SU-DHL-6 (cell line): ENCODE measurements around the gene WNT2B.

Source experiments
- H2AFZ ChIP-seq: fragments of 200-600 bp; sonication (generic); 2 replicates; pipeline ENCODE4 v1.6.1; 2014; ENCODE audit warnings: low read depth, mild to moderate bottlenecking, moderate library complexity, mixed read lengths, antibody characterized with exemption, low read length; ENCODE audit not compliant: severe bottlenecking
- H3F3A ChIP-seq: fragments of 200-600 bp; shearing (Covaris generic); 2 replicates; pipeline ENCODE4 v1.6.0; 2016; ENCODE audit warnings: antibody characterized with exemption, mild to moderate bottlenecking; ENCODE audit not compliant: insufficient read depth
- H3K27ac ChIP-seq: fragments of 200-600 bp; sonication (generic); 2 replicates; pipeline ENCODE4 v1.5.1; 2016; ENCODE audit warnings: low read depth, mild to moderate bottlenecking, low read length, moderate library complexity, mixed read lengths
- H3K27me3 ChIP-seq: fragments of 200-600 bp; sonication (generic), shearing (Covaris generic); 2 replicates; pipeline ENCODE4 v1.6.0; 2014; ENCODE audit warnings: mild to moderate bottlenecking, low read length
- H3K36me3 ChIP-seq: fragments of 200-600 bp; sonication (generic); 2 replicates; pipeline ENCODE4 v1.6.1; 2014; ENCODE audit warnings: mild to moderate bottlenecking, low read length, mixed read lengths
- H3K4me2 ChIP-seq: fragments of 300-600, 200-600 bp; shearing (Covaris generic), sonication (generic); 2 replicates; pipeline ENCODE4 v1.6.0; 2014; ENCODE audit warnings: low read length, low read depth, mild to moderate bottlenecking; ENCODE audit not compliant: poor library complexity, severe bottlenecking
- H3K4me3 ChIP-seq: fragments of 200-600 bp; sonication (generic); 2 replicates; pipeline ENCODE4 v1.5.1; 2014; ENCODE audit warnings: antibody characterized with exemption, low read length, mild to moderate bottlenecking, mixed read lengths; ENCODE audit not compliant: insufficient read depth, poor library complexity, severe bottlenecking
- H3K79me2 ChIP-seq: fragments of 200-600 bp; sonication (generic); 2 replicates; pipeline ENCODE4 v1.6.1; 2014; ENCODE audit warnings: mild to moderate bottlenecking, low read length, moderate library complexity; ENCODE audit not compliant: insufficient read depth
- H3K9ac ChIP-seq: fragments of 200-600 bp; sonication (generic); 2 replicates; pipeline ENCODE4 v1.7.0; 2014; ENCODE audit warnings: mild to moderate bottlenecking, low read length
- H3K9me2 ChIP-seq: fragments of 200-600 bp; sonication (generic); replicated peaks from 2 replicates; pipeline ENCODE4 v1.6.1; 2014; ENCODE audit warnings: low read length; ENCODE audit not compliant: insufficient read depth
- H3K9me3 ChIP-seq: fragments of 200-600 bp; sonication (generic); 2 replicates; pipeline ENCODE4 v1.6.1; 2014; ENCODE audit warnings: low read length, mixed read lengths; ENCODE audit not compliant: insufficient read depth
- H4K20me1 ChIP-seq: fragments of 200-600 bp; sonication (generic); 2 replicates; pipeline ENCODE4 v1.6.1; 2014; ENCODE audit warnings: low read depth, mild to moderate bottlenecking, antibody characterized with exemption, low read length, moderate library complexity, mixed read lengths
- EZH2phosphoT487 ChIP-seq: fragments of 200-600 bp; sonication (generic), shearing (Covaris generic); conservative IDR thresholded peaks from 2 replicates; pipeline ENCODE4 v1.6.1; 2018; ENCODE audit warnings: mild to moderate bottlenecking, antibody characterized with exemption, low read length, moderate library complexity, mixed read lengths
- TF ChIP-seq, protein P1 (sequence below): fragments of 200-600 bp; sonication (generic); IDR thresholded peaks from one replicate; pipeline ENCODE4 v1.5.1; 2017; ENCODE audit warnings: antibody characterized with exemption, mild to moderate bottlenecking, low read length, moderate library complexity; ENCODE audit not compliant: insufficient read depth, poor library complexity, severe bottlenecking

The WNT2B gene

DNA sequence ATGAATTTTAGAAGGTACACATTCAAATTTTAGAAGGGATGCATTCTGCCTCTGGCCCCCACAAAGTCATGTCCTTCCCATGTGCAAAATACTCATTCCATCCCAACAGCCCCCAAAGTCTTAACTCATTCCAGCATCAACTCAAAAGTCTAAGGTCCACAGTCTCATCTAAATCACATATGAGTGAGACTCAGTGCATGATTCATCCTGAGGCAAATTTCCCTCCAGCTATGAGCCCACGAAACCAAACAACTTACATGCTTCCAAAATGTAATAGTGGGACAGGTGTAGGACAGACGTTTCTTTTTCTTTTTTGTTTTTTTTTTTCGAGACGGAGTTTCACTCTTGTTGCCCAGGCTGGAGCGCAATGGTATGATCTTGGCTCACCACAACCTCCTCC is 12.5 kb upstream of the WNT2B start:
- H3K27ac ChIP-seq: no peak overlapping the region

DNA sequence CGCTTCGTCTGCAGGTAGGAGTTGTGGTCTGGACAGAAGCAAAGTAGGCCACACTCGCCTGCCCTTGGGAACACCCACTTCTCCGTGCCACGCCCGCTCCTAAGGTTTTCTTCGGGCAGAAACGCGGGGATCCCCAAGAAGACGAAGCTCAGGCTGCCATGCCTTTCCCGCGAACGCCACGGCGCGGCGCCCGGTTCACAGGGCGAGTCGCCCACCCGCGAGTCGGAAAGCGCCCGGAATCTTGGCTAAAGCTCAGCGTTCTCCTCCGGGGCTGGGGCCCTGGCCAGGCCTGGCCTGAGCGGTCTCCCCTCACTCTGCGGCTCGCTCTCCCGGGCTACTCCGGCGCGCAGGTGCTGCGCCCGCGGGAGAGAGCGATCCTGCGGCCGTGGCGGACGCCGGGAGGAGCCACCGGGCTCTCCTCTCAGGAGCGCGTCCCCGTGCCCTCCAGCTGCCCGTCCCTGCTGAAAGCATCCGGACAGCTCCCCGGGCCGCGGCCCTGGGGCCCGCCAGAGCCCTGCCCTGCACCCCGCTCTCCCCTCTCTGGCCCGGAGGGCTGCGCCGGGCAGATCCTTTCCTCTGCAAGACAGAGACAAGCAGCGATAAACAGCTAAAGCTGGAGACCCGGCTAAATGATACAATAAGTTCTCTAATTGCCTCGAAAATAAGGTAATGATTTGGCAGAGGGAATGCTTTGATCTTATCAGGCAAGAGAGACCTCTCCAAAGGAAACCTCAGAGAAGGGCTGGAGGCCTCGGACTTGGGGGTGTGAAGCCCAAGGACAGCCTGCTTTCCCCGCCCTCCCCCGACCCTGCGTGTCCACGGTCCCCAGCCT is 6.7 kb upstream of the WNT2B start:
- no peaks in the 10 kb centered on the region for H3K36me3 ChIP-seq
- H3K27me3 ChIP-seq: no peaks in the 10 kb centered on the region
- TF ChIP-seq, protein P1, sequence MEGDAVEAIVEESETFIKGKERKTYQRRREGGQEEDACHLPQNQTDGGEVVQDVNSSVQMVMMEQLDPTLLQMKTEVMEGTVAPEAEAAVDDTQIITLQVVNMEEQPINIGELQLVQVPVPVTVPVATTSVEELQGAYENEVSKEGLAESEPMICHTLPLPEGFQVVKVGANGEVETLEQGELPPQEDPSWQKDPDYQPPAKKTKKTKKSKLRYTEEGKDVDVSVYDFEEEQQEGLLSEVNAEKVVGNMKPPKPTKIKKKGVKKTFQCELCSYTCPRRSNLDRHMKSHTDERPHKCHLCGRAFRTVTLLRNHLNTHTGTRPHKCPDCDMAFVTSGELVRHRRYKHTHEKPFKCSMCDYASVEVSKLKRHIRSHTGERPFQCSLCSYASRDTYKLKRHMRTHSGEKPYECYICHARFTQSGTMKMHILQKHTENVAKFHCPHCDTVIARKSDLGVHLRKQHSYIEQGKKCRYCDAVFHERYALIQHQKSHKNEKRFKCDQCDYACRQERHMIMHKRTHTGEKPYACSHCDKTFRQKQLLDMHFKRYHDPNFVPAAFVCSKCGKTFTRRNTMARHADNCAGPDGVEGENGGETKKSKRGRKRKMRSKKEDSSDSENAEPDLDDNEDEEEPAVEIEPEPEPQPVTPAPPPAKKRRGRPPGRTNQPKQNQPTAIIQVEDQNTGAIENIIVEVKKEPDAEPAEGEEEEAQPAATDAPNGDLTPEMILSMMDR: no peak
- no peak for TF ChIP-seq EZH2phosphoT487
- no peak overlapping the region for H3K4me2 ChIP-seq
- no peak overlapping the region for H3K9ac ChIP-seq
- no peaks in the 10 kb centered on the region for H4K20me1 ChIP-seq
- H3K9me2 ChIP-seq: no peaks in the 10 kb centered on the region
- H2AFZ ChIP-seq: no peak overlapping the region
- no peaks in the 10 kb centered on the region for H3K9me3 ChIP-seq
- no peaks in the 10 kb centered on the region for H3K79me2 ChIP-seq
- no peak overlapping the region for H3K4me3 ChIP-seq
- H3F3A ChIP-seq: no peaks in the 10 kb centered on the region
- no peak overlapping the region for H3K27ac ChIP-seq

More for the DNA sequence above, 12.5 kb upstream of the WNT2B start:
- no peak overlapping the region for H3K4me3 ChIP-seq
- H3K9ac ChIP-seq: no peak overlapping the region
- H3K9me3 ChIP-seq: no peaks in the 10 kb centered on the region
- H3K9me2 ChIP-seq: no peaks in the 10 kb centered on the region
- H3K4me2 ChIP-seq: no peak overlapping the region
- H3F3A ChIP-seq: no peaks in the 10 kb centered on the region
- no peaks in the 10 kb centered on the region for H4K20me1 ChIP-seq
- no peak for TF ChIP-seq EZH2phosphoT487
- TF ChIP-seq, protein P1: no peak
- no peaks in the 10 kb centered on the region for H3K27me3 ChIP-seq
- no peaks in the 10 kb centered on the region for H3K79me2 ChIP-seq
- H2AFZ ChIP-seq: no peak overlapping the region
- no peaks in the 10 kb centered on the region for H3K36me3 ChIP-seq

DNA sequence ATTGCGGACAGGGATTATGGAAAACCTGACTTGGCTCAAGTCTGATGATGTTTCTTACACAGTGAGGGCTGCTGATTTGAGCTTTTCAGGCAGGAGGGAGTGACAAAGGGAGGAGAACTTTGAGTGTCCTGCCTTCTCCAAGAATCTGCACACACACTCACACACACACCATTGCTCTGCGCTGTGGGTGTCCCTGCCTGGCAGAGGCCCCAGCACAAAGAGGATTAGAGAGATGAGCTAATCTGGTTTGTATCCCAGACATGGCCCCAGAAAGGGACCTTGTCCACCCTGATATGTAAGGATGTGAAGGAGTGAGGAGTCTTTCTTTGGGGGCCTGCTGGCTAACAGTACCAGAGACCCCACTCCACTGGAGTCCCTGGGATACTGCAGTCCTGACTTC is 5.9 kb upstream of the WNT2B start:
- no peak overlapping the region for H3K4me2 ChIP-seq
- H3K27me3 ChIP-seq: no peaks in the 10 kb centered on the region
- no peaks in the 10 kb centered on the region for H3K79me2 ChIP-seq
- H3K36me3 ChIP-seq: no peaks in the 10 kb centered on the region
- no peak overlapping the region for H3K4me3 ChIP-seq
- no peaks in the 10 kb centered on the region for H4K20me1 ChIP-seq
- H3F3A ChIP-seq: no peaks in the 10 kb centered on the region
- H3K9ac ChIP-seq: no peak overlapping the region
- no peaks in the 10 kb centered on the region for H3K9me3 ChIP-seq
- TF ChIP-seq, protein P1: no peak
- TF ChIP-seq EZH2phosphoT487: no peak
- H2AFZ ChIP-seq: no peak overlapping the region
- no peaks in the 10 kb centered on the region for H3K9me2 ChIP-seq
- H3K27ac ChIP-seq: no peak overlapping the region
